ENCODE data around the gene DACT2.
"Not testable (repeated sequence)": the region's sequence is repeated elsewhere in the genome, so short reads cannot be mapped to it uniquely, and the experiment has no call there.

DNA sequence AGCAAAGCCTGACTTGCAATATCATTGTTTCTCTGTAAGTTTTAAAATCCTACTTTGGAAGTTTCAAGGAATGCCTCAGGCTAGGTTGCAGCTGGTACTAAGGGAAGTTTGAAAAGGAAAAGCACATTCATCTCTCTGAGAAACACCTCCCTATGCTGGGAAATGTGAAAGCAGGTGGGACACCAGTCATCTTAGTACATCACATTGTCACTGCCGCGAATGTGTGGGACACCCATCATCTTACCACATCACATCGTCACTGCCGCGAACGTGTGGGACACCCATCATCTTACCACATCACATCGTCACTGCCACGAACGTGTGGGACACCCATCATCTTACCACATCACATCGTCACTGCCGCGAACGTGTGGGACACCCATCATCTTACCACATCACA lies 38.3 kb downstream of the DACT2 start:
- not testable (repeated sequence) for TF ChIP-seq POLR2A (IDR thresholded peaks at IDR 0.05)
- TF ChIP-seq, protein P1, sequence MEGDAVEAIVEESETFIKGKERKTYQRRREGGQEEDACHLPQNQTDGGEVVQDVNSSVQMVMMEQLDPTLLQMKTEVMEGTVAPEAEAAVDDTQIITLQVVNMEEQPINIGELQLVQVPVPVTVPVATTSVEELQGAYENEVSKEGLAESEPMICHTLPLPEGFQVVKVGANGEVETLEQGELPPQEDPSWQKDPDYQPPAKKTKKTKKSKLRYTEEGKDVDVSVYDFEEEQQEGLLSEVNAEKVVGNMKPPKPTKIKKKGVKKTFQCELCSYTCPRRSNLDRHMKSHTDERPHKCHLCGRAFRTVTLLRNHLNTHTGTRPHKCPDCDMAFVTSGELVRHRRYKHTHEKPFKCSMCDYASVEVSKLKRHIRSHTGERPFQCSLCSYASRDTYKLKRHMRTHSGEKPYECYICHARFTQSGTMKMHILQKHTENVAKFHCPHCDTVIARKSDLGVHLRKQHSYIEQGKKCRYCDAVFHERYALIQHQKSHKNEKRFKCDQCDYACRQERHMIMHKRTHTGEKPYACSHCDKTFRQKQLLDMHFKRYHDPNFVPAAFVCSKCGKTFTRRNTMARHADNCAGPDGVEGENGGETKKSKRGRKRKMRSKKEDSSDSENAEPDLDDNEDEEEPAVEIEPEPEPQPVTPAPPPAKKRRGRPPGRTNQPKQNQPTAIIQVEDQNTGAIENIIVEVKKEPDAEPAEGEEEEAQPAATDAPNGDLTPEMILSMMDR (IDR thresholded peaks at IDR 0.05 in 8 of 11, conservative IDR thresholded peaks at IDR 0.05 in 3 of 11): not testable (repeated sequence)

All from spleen (tissue), 7 donors.